Subcutaneous preadipocyte (primary cell): Measurements from ENCODE around the gene ASCC1. TPM values are rescaled to one million over a fixed set of nuclear protein-coding genes. Genes with fewer than 3 reads are reported as not detected.

Experiments
- small RNA-seq: library from RNA; depleted of rRNA; stranded (forward); fragments of <200 nt; gene quantifications from one replicate; pipeline ENCODE3, GENCODE V24; 2012
- total RNA-seq: library from RNA; depleted of rRNA; stranded (reverse); fragments of >200 nt; gene quantifications from 2 replicates; pipeline ENCODE4 v1.2.3, GENCODE V29; 2012

ASCC1 gene, protein sequence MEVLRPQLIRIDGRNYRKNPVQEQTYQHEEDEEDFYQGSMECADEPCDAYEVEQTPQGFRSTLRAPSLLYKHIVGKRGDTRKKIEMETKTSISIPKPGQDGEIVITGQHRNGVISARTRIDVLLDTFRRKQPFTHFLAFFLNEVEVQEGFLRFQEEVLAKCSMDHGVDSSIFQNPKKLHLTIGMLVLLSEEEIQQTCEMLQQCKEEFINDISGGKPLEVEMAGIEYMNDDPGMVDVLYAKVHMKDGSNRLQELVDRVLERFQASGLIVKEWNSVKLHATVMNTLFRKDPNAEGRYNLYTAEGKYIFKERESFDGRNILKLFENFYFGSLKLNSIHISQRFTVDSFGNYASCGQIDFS
- 34.0 and 35.6 TPM in 2 replicates for total RNA-seq

DNA sequence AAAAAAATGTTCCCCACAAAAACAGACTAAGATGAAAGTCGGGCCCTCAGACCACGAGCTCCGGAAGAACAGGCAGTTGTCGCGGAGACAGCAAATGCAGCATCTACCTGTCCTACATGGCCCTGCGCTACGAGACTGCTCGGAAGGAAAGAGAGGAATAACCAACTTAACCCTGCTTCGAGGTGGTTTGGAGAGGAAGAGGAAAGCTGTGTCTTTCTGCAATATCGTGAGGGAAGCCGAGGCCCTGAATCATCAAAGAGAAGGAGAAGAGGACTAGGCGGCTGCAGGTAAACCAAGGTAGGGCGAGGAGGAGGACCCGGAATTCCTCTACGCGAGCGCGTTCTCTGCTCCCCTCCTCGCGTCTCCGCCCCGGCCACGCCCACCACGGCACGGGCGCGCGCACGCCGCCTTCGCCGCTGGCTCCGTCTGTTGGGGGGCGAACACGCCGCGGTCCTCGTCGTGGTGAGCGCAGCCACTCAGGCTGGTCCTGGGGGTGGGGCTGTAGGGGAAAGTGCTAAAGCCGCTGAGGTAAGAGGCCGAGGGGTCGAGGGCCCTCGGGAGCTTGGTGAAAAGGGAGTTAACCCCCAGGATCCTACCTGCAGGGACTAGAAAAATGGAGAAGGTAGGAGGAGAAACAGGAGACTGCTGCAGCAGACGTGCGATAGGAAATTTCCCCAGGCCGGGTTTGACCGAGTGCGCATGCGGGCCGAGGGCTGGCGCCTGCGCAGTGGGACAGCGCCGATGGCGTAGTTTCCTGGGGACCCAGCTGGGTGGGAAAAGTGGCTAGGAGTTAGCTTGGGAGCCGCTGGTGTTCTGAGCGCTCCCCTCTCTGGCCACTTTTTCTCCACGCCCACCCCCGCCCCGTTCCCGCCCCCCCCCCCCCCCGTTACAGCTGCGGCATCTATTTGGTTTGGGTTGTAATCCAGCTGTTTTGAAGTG, at the start of gene ASCC1, which contains the start of gene ANAPC16:
ASCC1 (minus strand) TSS at position 666 of the 939 bp plus-strand sequence. CDS start 2,978 bp downstream, outside the sequence.
ANAPC16 (plus strand) TSS at position 402 of the 939 bp plus-strand sequence. CDS start 7,903 bp downstream, outside the sequence.

DNA sequence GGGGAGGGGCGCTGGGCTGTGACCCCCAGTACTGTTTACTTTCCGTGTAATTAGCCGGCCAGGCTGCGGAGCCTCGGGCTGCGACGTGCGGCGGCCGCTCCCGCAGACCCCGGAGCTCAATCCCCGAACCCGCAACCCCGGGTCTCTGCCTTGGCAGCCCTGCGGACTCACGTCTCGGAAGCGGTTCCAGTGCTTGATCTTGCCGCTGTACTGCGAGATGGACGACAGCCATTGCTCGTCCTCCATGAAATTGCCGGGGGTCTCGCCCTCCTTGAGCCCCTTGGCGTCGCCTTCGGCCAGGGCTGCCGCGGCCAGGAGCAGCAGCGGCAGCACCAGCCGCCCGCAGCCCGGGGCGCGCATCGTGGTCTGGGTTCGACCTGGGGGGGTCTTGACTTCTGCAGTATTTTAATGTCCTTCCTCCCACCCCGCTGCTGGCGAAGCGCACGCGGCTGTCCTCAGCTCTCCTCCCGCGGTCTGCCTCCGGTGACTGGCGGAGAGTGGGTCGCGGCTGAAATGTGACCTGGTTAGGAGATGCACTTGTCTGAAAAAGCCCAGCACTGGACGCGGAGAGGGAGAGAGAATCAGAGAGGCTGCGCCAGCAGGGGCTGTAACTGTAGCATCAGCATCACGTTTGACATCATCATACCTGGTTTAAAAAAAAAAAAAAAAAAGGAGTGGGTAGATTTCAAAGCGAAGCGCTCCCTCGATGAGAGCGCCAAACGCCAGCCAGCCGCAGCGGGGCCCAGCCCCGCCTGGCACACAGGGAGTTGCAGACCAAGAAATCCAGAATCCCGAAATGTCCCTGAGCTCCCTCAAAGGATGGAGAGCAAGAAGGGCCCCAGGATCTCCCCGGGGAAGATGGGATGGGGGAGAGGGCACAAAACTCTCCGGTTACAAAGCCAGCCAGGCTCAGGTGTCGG, 127.8 kb downstream of the ASCC1 start, which contains the start of gene SPOCK2:
SPOCK2 (minus strand) TSS at position 583 of the 920 bp plus-strand sequence; CDS start at position 360, 223 bp downstream.

Small RNA genes lying within 50 kb of the gene (small RNA-seq; reads per million reads assigned to genes)
- gene RF00019 (not detected), gene RF00340 (not detected)

Other genes with a start within 250 kb of the ASCC1 start
- under 0.01 and 0.20 TPM in 2 replicates for gene SPOCK2, start 127.7 kb downstream of the ASCC1 start, total RNA-seq
- 29.9 and 38.6 TPM in 2 replicates for gene ANAPC16, start 264 bp downstream of the ASCC1 start, total RNA-seq
- gene DDIT4, start 57.6 kb upstream of the ASCC1 start, total RNA-seq, result 100 and 165 TPM in 2 replicates
- 25.0 and 33.8 TPM in 2 replicates for gene DNAJB12, start 138.6 kb upstream of the ASCC1 start, total RNA-seq